GM19372 (cell line): ENCODE measurements around the gene TAF1B.

Experiments
- ATAC-seq: cut with Tn5 transposase; IDR thresholded peaks from one replicate; pipeline ENCODE4 v1.9.1; 2021; ENCODE audit warnings: mild to moderate bottlenecking, low read depth, moderate library complexity; ENCODE audit not compliant: unreplicated experiment

Gene TAF1B

GRCh38 chr2:9959262-9959661, 116.0 kb downstream of the TAF1B start:
- ATAC-seq, result no peak

- no peak for ATAC-seq
Measured at GRCh38 chr2:9961013-9961412, 117.7 kb downstream of the TAF1B start.

GRCh38 chr2:9964334-9964980, 121.2 kb downstream of the TAF1B start:
- no peak for ATAC-seq

- no peak for ATAC-seq
Measured at GRCh38 chr2:9965119-9965822, 122.0 kb downstream of the TAF1B start.

GRCh38 chr2:9966491-9967022, 123.3 kb downstream of the TAF1B start:
- ATAC-seq, result no peak

- no peak for ATAC-seq
Measured at GRCh38 chr2:9967053-9967775, 123.9 kb downstream of the TAF1B start.

GRCh38 chr2:9968553-9969497, 125.6 kb downstream of the TAF1B start:
- ATAC-seq, result no peak

- no peak for ATAC-seq
Measured at GRCh38 chr2:9970200-9971044, 127.1 kb downstream of the TAF1B start.

- no peak for ATAC-seq
Measured at GRCh38 chr2:9971105-9971818, 128.0 kb downstream of the TAF1B start.

- ATAC-seq, result no peak
Measured at GRCh38 chr2:9971890-9972289, 128.6 kb downstream of the TAF1B start.

GRCh38 chr2:9972621-9973479, 129.6 kb downstream of the TAF1B start:
- ATAC-seq, result no peak

- no peak for ATAC-seq
Measured at GRCh38 chr2:9973690-9974089, 130.4 kb downstream of the TAF1B start.

GRCh38 chr2:9974343-9974742, 131.1 kb downstream of the TAF1B start:
- ATAC-seq, result no peak

- no peak for ATAC-seq
Measured at GRCh38 chr2:9975328-9975727, 132.1 kb downstream of the TAF1B start.

- no peak for ATAC-seq
Measured at GRCh38 chr2:9975805-9976447, 132.7 kb downstream of the TAF1B start.

- ATAC-seq, result no peak
Measured at GRCh38 chr2:9979977-9980376, 136.7 kb downstream of the TAF1B start.

GRCh38 chr2:9980520-9980919, 137.2 kb downstream of the TAF1B start:
- ATAC-seq, result no peak
